Measurements from ENCODE around the gene RNF227.

RNF227 gene

DNA sequence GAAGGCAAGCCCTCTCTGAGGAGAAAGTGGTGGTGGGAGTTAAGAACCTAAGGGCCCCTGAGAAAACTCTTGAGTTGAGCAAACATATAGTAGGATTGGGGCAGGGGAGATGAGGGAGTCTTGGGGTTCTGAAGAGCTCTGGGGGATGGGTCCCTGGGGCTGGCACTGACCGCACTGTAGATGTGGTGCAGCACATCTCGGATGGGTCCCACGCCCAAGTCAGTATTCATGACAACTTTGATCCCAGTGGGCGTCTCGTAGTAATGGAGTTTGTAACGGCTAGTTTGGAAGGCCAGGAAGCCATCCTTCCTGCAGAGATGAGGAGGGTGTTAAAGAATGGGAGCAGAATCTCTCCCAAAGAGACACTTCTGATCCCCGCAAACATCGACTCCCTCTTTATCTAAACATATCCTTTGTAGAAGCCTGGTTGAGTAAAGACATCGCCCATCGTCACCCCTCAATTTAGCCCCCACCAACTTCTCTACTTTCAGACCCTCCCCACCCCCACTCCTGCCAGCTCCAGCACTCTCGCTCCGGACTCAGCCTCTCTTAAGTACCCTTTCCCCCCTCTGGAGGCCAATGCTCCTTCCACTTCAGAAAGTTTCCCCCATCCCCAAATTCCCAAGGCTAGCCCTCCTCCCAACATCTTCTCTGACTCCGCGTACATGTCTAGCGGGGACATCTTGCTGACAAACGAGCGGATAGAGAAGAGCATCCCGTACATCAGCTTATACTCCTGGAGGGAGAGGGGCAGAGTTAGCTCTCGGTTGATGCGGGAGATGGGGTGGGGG lies 14.9 kb upstream of the RNF227 start:
- DNase-seq (ENCODE audit: low spot score), result no peak

DNA sequence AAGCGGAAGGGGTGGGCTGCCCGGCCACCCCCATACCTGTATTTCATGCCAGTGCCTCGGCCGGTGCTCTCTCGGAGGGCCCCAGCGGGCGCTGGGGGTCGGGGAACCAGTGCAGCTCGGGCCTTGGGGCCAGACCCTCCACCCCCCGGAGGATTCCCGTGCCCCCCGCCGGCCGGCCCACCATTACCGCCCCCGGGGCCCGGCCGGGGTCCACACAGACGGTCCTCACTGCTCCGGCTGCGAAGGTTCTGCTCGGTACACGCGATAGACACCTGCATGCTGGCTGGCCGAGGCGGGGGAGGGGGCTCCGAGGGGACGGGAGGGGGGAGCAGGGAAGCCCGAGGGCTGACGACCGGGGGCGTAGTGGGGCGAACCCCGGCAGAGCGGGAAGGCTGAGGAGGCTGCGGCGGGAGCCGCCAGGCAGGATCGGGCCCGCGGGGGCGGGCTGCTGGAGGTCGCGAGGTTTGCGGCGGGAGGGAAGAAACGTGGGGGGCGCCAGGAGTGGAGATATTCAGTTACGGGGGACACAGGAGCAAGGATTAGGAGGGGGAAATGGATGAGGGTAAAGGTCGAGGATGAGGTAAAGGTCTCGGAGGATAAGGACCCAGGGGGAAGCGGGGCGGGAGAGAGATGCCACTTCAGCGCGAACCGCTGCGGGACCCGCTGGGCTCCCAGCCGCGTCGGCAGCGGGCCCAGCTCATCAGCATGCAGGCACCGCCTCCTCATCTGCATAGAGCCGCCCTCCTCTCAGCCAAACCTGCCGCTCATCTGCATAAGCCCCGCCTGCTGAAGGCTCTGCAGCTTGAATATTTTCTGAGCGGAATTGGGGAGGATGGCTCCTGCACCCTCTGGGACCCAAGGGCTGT lies 13.3 kb upstream of the RNF227 start, which contains the start of gene KCNAB3:
TSS of gene KCNAB3 (minus strand) at position 699 of the 866 bp plus-strand sequence. CDS start at position 278, 421 bp downstream.
- peak; percentile 90 for DNase-seq (ENCODE audit: low spot score)

DNA sequence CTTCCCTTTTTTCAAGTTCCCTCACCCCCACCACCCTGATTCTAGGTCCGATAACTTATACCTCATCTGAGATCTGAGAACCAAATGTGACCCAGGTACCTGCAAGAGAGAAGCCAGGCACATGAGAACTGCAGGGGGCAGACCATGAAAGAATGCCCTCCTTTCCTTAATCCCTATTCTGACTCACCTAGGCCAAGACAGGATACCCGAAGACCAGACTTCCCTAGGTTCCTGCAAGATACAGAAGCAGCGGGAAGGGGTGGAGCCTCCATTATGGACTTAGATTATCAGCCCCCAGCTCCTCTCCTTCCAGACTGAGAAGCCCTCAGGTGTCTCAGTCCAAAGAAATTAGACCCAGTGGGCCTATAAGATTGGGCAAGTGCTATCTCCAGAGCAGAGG lies 11.5 kb upstream of the RNF227 start:
- DNase-seq (ENCODE audit: low spot score), result no peak

DNA sequence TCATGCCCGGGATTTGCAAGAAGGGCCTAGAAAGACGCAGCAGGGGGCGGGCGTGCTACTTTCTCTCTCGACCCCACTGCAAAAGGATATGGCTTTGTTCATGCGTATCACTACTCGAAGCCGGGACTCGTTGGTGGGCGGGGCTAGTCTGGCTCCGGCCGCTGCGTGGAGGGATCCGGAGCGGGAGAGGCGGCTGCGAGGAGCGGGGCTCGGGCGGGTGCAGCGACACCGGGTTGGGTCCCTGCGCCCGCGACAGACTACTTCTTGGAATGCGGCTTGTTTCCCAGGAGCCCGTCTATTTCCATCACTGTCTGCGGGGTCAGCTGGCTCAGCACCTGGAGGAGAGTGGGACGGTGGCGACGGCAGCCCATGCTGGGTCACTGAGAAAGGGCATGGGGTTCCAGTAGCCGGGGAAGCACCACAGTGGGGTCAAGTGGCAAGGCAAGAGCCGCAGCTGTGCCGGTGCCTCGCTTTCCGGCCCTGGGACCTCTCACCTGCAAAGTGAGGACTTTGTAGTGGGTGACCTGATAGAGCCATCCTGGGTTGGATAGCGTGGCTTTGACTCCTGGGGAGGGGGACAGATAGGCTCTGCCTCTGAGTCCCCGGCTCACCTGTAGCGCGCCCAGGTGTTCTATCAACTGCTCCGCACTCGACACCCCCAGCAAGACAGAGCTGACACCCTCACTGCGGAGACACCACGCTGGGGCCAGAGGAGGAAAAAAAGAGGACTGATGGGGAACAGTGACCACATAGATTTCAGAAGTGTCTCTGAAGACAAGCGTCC lies 6.9 kb upstream of the RNF227 start:
- DNase-seq (ENCODE audit: low spot score), result peak; percentile 72

DNA sequence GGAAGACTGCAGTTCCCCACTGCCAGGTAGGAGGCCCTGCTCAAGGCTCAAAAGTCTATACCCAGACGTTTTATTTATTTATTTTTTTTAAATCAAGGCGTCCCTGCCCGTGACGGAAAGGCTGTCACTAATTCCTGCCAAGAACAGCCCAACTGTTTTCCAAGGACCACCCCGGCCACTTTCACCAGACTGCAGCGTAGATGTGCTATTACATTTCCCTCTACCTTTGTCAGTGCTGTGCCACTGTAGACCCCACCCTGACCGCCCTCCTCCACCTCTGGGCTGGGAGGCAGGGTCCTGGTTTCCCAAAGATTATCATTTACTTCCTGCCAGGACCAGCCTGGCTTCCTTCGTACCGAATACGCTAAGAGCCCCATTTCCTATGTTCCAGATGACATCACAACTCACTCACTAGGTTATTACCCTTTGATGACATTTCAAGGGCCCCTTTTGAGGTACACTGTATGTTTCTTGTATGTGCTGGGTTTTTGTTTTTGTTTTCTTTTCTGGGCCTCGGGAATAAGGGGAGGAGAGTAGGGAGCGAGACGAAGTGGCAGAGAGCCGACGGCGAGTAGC lies 6.3 kb upstream of the RNF227 start:
- no peak for DNase-seq (ENCODE audit: low spot score)

DNA sequence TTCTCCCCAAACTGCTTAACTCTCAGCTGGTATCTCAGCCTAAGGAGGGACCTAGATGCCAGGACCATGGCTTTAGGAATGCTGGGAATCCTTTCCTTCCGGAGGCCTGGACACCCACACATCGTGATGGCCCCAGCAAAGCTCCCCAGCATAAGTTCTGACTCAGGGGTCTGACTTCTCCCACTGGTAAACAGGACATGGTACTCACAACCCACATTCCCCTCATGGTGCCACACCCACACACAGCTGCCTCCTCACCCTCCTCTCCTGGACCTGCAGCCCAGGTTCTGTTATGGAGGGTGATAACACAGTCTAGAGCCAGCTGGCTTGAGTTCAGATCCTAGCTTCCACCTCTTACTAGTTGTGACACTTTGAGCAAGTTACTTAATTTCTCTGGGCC lies 719 bp upstream of the RNF227 start:
- no peak for DNase-seq (ENCODE audit: low spot score)

DNA sequence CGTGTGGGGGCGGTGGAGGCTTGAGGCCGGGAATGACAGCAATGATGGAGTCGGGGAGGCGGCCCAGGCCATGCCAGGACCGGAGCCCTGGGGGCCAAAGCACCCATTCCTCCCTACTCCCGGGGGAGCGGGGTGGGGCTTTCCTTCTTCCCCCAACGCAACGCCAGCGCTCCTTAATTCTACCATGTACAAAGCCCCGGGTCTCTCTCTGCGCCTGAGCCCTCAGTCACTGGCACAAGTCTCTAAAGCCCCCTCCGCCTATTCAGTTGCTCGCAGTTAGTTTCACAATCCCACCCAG lies 245 bp upstream of the RNF227 start:
- DNase-seq (ENCODE audit: low spot score), result no peak

DNA sequence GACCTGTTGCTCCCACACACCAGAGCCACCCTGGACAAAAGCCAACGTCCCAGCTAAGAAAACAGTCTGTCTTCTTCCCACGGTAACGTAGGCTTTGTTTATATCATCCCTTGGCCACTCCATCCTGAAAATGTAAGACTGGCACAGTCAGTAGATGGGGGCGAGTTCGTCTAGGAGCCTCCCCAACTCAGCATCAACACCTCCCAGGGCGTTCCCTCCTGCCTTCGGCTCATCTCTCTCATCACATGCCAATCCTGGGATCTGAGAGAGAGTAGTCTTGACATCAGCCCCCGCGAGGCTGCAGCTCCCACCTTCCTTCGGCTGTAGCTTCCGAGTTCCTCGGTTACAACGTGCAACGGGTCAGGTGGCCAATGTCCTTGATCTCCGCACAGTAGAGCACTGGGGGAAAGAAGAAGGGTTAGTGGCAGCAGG lies 894 bp downstream of the RNF227 start:
- no peak for DNase-seq (ENCODE audit: low spot score)

DNA sequence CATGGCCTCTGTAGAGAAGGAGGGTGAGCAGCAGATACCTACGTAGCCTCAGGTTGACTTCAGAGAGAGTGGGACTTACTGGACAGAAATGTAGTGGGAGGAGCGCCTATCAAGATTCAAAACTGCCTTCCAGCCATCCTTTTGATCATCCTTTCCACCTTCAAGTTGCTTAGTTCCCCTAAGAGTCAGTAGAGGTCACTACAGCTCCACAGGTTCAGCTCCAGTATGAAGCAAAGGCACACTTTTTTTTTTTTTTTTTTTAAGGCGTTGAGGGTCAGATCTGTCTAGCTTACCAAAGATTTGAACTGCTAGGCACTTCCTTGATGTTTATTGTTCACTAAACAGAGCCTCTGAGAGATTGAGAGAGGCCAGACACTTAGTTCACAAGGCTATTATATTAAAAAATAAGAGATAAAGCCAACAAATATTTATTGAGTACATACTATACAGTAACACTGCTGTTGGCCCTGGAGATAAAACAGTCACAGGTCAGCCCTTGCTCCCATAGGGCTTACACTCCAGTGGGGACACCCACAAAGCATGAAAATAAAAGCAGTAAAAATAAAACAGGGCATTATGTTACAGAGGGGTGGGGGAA lies 3.1 kb downstream of the RNF227 start:
- peak; percentile 81 for DNase-seq (ENCODE audit: low spot score)

DNA sequence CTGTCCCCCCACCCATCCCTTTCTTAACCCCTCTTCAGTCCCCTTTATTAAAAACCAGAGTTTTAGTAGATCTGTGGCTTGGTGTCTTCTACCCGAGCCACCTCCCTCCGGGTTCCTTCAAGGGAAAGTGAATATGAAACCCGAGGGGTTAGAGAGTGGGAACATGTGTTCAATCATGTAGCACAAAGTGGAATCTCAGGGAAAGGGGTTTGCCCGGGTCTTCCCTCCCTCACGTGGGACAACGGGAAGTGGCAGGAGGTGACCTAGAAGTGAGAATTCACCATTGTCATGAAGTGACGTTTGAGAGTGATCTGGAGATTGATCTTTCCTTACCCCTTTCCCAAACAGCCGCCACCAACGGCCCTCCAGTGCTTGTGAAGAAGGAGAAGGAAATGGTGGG lies 5.0 kb downstream of the RNF227 start:
- no peak for DNase-seq (ENCODE audit: low spot score)

DNA sequence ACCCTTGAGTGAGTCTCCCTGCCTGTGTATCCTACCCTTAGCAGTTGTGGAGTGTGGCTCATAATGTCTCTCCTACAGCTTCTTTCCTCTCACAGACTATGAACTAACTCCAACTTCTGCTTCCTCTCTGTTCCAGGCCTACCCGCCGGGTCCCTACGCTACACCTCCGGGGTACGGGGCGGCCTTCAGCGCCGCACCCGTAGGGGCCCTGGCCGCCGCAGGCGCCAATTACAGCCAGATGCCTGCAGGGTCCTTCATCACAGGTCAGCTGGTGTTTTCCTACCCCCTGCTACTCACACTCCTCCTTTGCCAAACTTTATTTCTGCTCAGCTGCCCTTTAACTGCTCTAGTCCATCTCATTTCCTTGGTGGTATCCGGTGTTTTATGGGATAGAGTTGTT lies 5.4 kb downstream of the RNF227 start:
- no peak for DNase-seq (ENCODE audit: low spot score)

DNA sequence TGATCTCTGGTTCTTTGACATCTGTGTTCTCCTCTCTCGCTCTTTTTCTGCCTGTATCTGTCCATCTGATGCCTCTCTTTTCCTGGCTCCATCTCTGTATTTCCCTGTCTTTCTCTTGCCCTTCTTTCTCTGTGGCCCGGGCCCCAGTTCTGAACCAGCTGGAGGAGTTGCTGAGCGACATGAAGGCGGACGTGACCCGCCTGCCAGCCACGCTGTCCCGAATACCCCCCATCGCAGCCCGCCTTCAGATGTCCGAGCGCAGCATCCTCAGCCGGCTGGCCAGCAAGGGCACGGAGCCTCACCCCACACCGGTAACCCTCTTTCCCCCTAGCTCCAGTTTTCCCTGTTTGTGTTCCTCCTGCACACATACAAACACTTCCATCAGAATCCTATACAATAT lies 5.8 kb downstream of the RNF227 start:
- no peak for DNase-seq (ENCODE audit: low spot score)

DNA sequence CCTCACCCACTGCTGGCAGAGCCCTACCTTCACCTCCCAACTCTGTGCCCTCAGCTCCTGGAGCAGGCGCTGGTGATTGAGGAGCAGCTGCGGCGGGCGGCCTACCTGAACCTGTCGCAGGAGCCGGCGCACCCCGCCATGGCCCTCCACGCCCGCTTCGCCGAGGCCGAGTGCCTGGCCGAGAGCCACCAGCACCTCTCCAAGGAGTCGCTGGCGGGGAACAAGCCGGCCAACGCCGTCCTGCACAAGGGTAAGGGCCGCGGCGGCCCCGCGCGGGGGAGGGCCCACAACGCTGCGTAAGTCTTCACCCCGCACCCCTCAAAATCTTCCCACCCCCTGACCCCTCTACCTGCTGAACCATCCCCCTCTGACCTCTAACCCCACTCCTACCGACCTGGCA lies 7.0 kb downstream of the RNF227 start:
- DNase-seq (ENCODE audit: low spot score), result no peak

DNA sequence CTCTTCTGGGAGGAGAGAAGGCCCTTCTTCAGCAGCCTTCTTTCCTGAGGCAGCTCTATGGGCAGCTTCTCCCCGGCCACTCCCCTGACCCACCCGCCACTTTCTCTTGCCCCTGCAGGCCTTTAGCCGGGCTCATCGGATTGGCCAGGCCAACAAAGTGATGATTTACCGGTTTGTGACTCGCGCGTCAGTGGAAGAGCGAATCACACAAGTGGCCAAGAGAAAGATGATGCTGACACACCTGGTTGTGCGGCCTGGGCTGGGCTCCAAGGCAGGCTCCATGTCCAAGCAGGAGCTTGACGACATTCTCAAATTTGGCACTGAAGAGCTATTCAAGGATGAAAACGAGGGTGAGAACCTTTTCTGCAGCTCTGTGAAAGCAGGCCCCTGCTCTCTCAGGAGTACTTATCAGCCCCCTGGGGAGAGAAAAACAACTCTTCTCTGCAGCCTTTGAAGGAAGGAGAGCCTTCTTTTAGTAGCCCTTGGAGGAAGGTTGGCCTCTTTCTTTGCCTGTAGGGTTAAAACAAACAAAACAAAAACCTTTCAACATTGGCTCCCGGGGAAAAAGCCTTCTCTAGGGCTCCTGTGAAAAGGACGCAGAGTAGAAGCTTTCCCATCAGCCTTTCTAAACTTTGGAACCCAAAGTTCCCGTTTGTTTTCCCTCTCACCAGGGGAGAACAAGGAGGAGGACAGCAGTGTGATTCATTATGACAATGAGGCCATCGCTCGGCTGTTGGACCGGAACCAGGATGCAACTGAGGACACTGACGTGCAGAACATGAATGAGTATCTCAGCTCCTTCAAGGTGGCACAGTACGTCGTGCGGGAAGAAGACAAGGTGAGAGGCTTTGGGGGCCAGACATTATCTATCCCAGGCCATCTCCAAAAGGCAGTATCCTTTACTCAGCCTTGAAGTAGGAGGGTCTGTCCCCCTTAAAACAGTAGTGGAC lies 12.7 kb downstream of the RNF227 start:
- DNase-seq (ENCODE audit: low spot score), result no peak

DNA sequence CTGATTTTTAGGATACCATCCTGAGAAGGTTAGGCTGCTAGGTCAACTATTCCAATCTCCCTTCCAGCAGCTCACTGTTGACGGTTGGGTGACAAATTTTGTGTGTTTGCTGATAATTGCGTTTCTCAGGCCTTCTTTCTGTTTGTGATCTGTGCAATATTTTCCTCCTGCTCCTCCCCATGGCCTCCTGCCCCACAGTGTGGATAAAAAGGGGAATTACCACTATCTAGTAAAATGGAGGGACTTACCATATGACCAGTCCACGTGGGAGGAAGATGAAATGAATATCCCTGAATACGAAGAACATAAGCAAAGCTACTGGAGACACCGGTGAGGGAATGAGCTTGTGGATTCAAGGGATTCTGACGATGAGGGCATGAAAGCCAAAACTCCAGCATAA lies 18.3 kb downstream of the RNF227 start:
- peak; percentile 53 for DNase-seq (ENCODE audit: low spot score)

DNA sequence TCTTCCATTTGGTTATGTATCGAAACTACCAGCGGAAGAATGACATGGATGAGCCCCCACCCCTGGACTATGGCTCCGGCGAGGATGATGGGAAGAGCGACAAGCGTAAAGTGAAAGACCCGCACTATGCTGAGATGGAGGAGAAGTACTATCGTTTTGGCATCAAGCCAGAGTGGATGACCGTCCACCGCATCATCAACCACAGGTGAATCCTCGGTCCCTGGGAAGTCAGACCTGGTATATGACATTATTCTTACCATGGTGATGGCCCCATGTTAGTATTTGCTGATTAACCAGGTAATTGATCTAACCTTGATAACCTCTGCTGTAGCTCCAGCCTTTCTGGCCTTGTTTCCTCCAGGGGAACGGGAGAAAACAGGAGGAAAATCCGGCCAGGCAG lies 19.0 kb downstream of the RNF227 start:
- DNase-seq (ENCODE audit: low spot score), result no peak

DNA sequence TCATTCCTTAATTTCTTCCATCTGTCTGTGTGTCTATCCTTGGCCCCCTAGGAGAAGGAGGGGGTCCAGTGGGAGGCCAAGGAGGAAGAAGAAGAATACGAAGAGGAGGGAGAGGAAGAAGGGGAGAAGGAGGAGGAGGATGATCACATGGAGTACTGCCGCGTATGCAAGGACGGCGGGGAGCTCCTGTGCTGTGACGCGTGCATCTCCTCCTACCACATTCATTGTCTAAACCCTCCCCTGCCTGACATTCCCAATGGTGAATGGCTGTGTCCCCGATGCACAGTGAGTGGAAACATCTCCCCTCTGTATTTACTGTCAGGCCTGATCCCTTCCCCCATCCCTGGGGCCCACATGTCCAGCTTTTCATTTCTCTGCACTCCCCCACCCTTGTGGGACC lies 21.2 kb downstream of the RNF227 start:
- no peak for DNase-seq (ENCODE audit: low spot score)

DNA sequence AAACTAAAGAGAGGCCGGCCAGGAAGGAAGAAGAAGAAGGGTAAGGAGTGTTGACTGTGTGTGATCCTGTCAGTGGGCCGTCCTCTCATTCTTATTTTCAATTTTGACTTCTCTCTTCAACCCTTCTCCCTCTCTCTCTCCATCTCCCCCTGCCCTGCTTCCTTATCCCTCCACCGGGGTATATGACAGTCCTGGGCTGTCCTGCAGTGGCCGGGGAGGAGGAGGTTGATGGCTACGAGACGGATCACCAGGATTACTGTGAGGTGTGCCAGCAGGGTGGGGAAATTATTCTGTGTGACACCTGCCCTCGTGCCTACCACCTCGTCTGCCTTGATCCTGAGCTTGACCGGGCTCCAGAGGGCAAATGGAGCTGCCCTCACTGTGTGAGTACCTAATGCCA lies 21.9 kb downstream of the RNF227 start:
- no peak for DNase-seq (ENCODE audit: low spot score)

DNA sequence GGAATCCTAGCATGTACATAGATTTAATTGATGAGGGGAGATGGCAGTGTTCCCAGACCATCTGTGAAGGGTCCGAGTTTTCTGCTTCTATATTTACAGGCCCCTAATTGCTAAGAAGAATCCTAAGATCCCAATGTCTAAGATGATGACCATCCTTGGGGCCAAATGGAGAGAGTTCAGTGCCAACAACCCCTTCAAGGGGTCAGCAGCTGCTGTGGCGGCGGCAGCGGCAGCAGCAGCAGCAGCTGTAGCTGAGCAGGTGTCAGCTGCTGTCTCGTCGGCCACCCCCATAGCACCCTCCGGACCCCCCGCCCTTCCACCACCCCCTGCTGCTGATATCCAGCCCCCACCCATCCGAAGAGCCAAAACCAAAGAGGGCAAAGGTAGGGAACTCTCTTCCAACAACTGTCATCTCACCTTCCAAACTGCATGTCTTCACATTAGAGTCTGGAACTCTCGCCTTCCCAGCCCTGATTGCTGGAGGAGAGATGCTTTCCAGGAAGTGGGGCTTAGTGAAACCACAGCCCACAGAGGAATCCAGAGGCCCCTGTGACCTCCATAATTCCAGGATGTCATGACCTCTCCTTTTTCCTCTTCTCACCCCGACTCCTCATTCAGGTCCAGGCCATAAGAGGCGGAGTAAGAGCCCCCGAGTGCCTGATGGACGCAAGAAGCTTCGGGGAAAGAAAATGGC lies 22.8 kb downstream of the RNF227 start:
- no peak for DNase-seq (ENCODE audit: low spot score)

All from cerebellar cortex (tissue), 1 donor.